Common myeloid progenitor, CD34-positive (primary cell): ENCODE data around the gene DGKQ. TPM values are rescaled to one million over a fixed set of nuclear protein-coding genes. Genes with fewer than 3 reads are reported as not detected.

Experiments used
- CTCF ChIA-PET: fragments of 350-600 bp; sonication (Branson Sonifier 250); formaldehyde crosslinking; loops from one replicate; lab custom pipeline; 2021; ENCODE audit warnings: antibody characterized with exemption; lab: Charles Lee
- POLR2A ChIA-PET: fragments of 350-600 bp; sonication (Branson Sonifier 250); formaldehyde crosslinking; loops from one replicate; lab custom pipeline; 2021; ENCODE audit warnings: antibody characterized with exemption; lab: Charles Lee
- DNase-seq, 3 donors: peaks; one replicate each; pipeline versions ENCODE4 v3.0.0 to v3.0.0-alpha.2; 2013
- H3K27ac ChIP-seq, 2 experiments: 1 replicate in 1 of 2; 2 replicates in 1 of 2; pipeline ENCODE4 v1.7.0; 2013; ENCODE audit warnings: inconsistent platforms in 2 of 2, low read length in 2 of 2, mild to moderate bottlenecking in 2 of 2, low read depth in 1 of 2, moderate library complexity in 1 of 2; ENCODE audit not compliant: severe bottlenecking in 2 of 2, insufficient read depth in 1 of 2, poor library complexity in 1 of 2
- H3K27me3 ChIP-seq, 5 experiments: replicated peaks in 2 of 5; 1 replicate in 3 of 5; 2 replicates in 2 of 5; pipeline versions ENCODE4 v1.6.1 to v1.7.0; 2013; ENCODE audit warnings: low read length in 4 of 5, mild to moderate bottlenecking in 2 of 5, moderate library complexity in 2 of 5, inconsistent platforms in 1 of 5; ENCODE audit not compliant: insufficient read depth in 5 of 5, control insufficient read depth in 4 of 5
- H3K36me3 ChIP-seq, 4 experiments: 1 replicate in 2 of 4; 2 replicates in 2 of 4; pipeline versions ENCODE4 v1.6.1 to v1.7.0; 2013; ENCODE audit warnings: low read length in 3 of 4, control low read depth in 1 of 4, mild to moderate bottlenecking in 1 of 4; ENCODE audit not compliant: control insufficient read depth in 4 of 4, insufficient read depth in 4 of 4
- H3K4me1 ChIP-seq, 4 experiments: 1 replicate in 3 of 4; 2 replicates in 1 of 4; pipeline versions ENCODE4 v1.6.1 to v1.7.1; 2013; ENCODE audit warnings: low read length in 3 of 4, mild to moderate bottlenecking in 3 of 4, control low read depth in 1 of 4, inconsistent platforms in 1 of 4, moderate library complexity in 1 of 4; ENCODE audit not compliant: control insufficient read depth in 4 of 4, insufficient read depth in 4 of 4; ENCODE audit errors: control extremely low read depth in 1 of 4
- H3K4me3 ChIP-seq, 7 experiments: 1 replicate in 4 of 7; 2 replicates in 3 of 7; pipeline versions ENCODE4 v1.5.1 to v1.7.0; 2013; ENCODE audit warnings: mild to moderate bottlenecking in 7 of 7, low read length in 6 of 7, moderate library complexity in 6 of 7, inconsistent platforms in 2 of 7, low read depth in 2 of 7, control low read depth in 1 of 7; ENCODE audit not compliant: insufficient read depth in 4 of 7, control insufficient read depth in 1 of 7; ENCODE audit errors: extremely low read depth in 1 of 7
- H3K9me3 ChIP-seq, 5 experiments: 1 replicate in 4 of 5; 2 replicates in 1 of 5; pipeline versions ENCODE4 v1.6.1 to v1.7.1; 2013; ENCODE audit warnings: low read length in 4 of 5, mild to moderate bottlenecking in 2 of 5, inconsistent platforms in 1 of 5, low read depth in 1 of 5, moderate library complexity in 1 of 5; ENCODE audit not compliant: control insufficient read depth in 4 of 5, insufficient read depth in 2 of 5; ENCODE audit errors: control extremely low read depth in 1 of 5
- WGBS: methylation state at CpG from one replicate; pipeline ENCODE4 v1.1.5; 2013; ENCODE audit not compliant: insufficient coverage; 5-methylcytosine and 5-hydroxymethylcytosine counted together
- polyA plus RNA-seq: library from polyadenylated mRNA; unstranded; fragments of 120-200 nt; gene quantifications from one replicate; pipeline ENCODE4 v1.2.1, GENCODE V29; 2013

The DGKQ gene
- 9.0 TPM for polyA plus RNA-seq

GRCh38 chr4:973431-974397 lies at the start of gene DGKQ:
DGKQ (minus strand) TSS chr4:973569; CDS start chr4:973482, 87 bp downstream.
- POLR2A ChIA-PET = no interaction called here
- 33% methylated on average over 55 of the region's 123 CpGs for WGBS
- Histone ChIP-seq H3K27me3 (no peaks in the 10 kb centered on the region), H3K4me1 (peaks cover 0 to 30% (median 28%) of the 10 kb centered on the region in 4 experiments), H3K27ac (no peak within 1 kb of the TSS), H3K4me3 (peak within 1 kb of the TSS; percentile 45 to 85 (median 72)), H3K36me3 (peaks cover 0 to 7% (median 0%) of the 10 kb centered on the region in 4 experiments), H3K9me3 (peaks cover 0 to 3% (median 0%) of the 10 kb centered on the region in 5 experiments)
- CTCF ChIA-PET = interaction anchor here (1.4 kb wide), 1 partner anchor 13 kb away, joined by 4 read pairs; the partner anchor contains the start of gene IDUA
- peak; percentile 76 to 87 (median 82) for DNase-seq

GRCh38 chr4:1022739-1023066 lies 49.3 kb upstream of the DGKQ start:
- Histone ChIP-seq H3K9me3 (no peaks in the 10 kb centered on the region), H3K36me3 (peaks cover 0 to 20% (median 10%) of the 10 kb centered on the region in 4 experiments), H3K27ac (no peak overlapping the region), H3K4me3 (no peak overlapping the region), H3K4me1 (peaks cover 0 to 9% (median 2%) of the 10 kb centered on the region in 4 experiments), H3K27me3 (no peaks in the 10 kb centered on the region)
- ChIA-PET CTCF (no interaction called here), POLR2A (no interaction called here)
- DNase-seq = no peak
- 98% methylated on average over 15 of the region's 19 CpGs for WGBS

GRCh38 chr4:1022051-1022738 lies 48.8 kb upstream of the DGKQ start:
- ChIA-PET CTCF (no interaction called here), POLR2A (no interaction called here)

GRCh38 chr4:1021386-1022050 lies 48.1 kb upstream of the DGKQ start:
- Histone ChIP-seq H3K27me3 (no peaks in the 10 kb centered on the region), H3K27ac (no peak overlapping the region), H3K4me3 (no peak overlapping the region), H3K36me3 (peaks cover 0 to 20% (median 10%) of the 10 kb centered on the region in 4 experiments), H3K4me1 (peaks cover 0 to 9% (median 2%) of the 10 kb centered on the region in 4 experiments), H3K9me3 (no peaks in the 10 kb centered on the region)
- CTCF ChIA-PET = no interaction called here
- POLR2A ChIA-PET = no interaction called here
- 90% methylated on average over 17 of the region's 19 CpGs for WGBS
- no peak for DNase-seq

More at GRCh38 chr4:1022051-1022738, 48.8 kb upstream of the DGKQ start:
- 96% methylated on average over 41 of the region's 46 CpGs for WGBS
- DNase-seq = no peak
- Histone ChIP-seq H3K27ac (no peak overlapping the region), H3K9me3 (no peaks in the 10 kb centered on the region), H3K4me1 (peaks cover 0 to 9% (median 2%) of the 10 kb centered on the region in 4 experiments), H3K36me3 (peaks cover 0 to 20% (median 10%) of the 10 kb centered on the region in 4 experiments), H3K27me3 (no peaks in the 10 kb centered on the region), H3K4me3 (no peak overlapping the region)

- peaks cover 0 to 9% (median 1%) of the 10 kb centered on the region in 4 experiments for H3K36me3 ChIP-seq
- no peaks in the 10 kb centered on the region for H3K9me3 ChIP-seq
- no peak overlapping the region for H3K4me3 ChIP-seq
- H3K27ac ChIP-seq = no peak overlapping the region
- ChIA-PET POLR2A (no interaction called here), CTCF (no interaction called here)
- no peak for DNase-seq
- H3K4me1 ChIP-seq = peaks cover 0 to 9% (median 0%) of the 10 kb centered on the region in 4 experiments
- WGBS = 88% methylated on average over 19 of the region's 23 CpGs
- no peaks in the 10 kb centered on the region for H3K27me3 ChIP-seq
Observed at GRCh38 chr4:1019729-1020470, 46.5 kb upstream of the DGKQ start.

GRCh38 chr4:1019320-1019719 lies 46.0 kb upstream of the DGKQ start:
- no peak overlapping the region for H3K4me3 ChIP-seq
- no peak overlapping the region for H3K27ac ChIP-seq
- ChIA-PET POLR2A (no interaction called here), CTCF (no interaction called here)
- peaks cover 0 to 9% (median 0%) of the 10 kb centered on the region in 4 experiments for H3K4me1 ChIP-seq
- H3K9me3 ChIP-seq = no peaks in the 10 kb centered on the region
- H3K36me3 ChIP-seq = peaks cover 0 to 4% (median 0%) of the 10 kb centered on the region in 4 experiments
- WGBS = 83% methylated on average over 8 of the region's 9 CpGs
- DNase-seq = no peak
- no peaks in the 10 kb centered on the region for H3K27me3 ChIP-seq
